ENCODE results near the gene CREBRF. TPM values are rescaled to one million over a fixed set of nuclear protein-coding genes. Genes with fewer than 3 reads are reported as not detected.
"Not testable (repeated sequence)": the region's sequence is repeated elsewhere in the genome, so short reads cannot be mapped to it uniquely, and the experiment has no call there.

CREBRF gene
- total and polyA plus RNA-seq, 5 donors = 6.9 to 29.7 (median 24.8) TPM

- ATAC-seq; H3K27me3 ChIP-seq (ENCODE audit: control insufficient read depth, insufficient read depth); DNase-seq; H3K9me3 ChIP-seq (ENCODE audit: control insufficient read depth, low read length); intact Hi-C loops (cut with DNase I); H3K4me3 ChIP-seq (ENCODE audit: low read length): not testable (repeated sequence)
- peaks cover 12% of the 10 kb centered on the region for H3K4me1 ChIP-seq (ENCODE audit: control insufficient read depth, insufficient read depth, low read length)
- 97% methylated on average over 15 of the region's 15 CpGs for WGBS
- H3K27ac ChIP-seq (ENCODE audit: low read length) = peak overlapping the region; percentile 60
Measured at GRCh38 chr5:173017087-173017486, 39.1 kb upstream of the CREBRF start.

GRCh38 chr5:173018358-173018757 lies 37.8 kb upstream of the CREBRF start:
- intact Hi-C loops (cut with DNase I) = no loop called here
- Histone ChIP-seq H3K4me3 (ENCODE audit: low read length) (no peak overlapping the region), H3K27me3 (ENCODE audit: control insufficient read depth, insufficient read depth) (no peaks in the 10 kb centered on the region), H3K27ac (ENCODE audit: low read length) (no peak overlapping the region), H3K4me1 (ENCODE audit: control insufficient read depth, insufficient read depth, low read length) (peaks cover 12% of the 10 kb centered on the region), H3K9me3 (ENCODE audit: control insufficient read depth, low read length) (no peaks in the 10 kb centered on the region)
- WGBS = 84% methylated on average over 4 of the region's 4 CpGs
- DNase-seq (no peak), ATAC-seq (no peak)

GRCh38 chr5:173020154-173020581 lies 36.0 kb upstream of the CREBRF start:
- WGBS = 54% methylated on average over 5 of the region's 5 CpGs
- Histone ChIP-seq H3K9me3 (ENCODE audit: control insufficient read depth, low read length) (no peaks in the 10 kb centered on the region), H3K27me3 (ENCODE audit: control insufficient read depth, insufficient read depth) (no peaks in the 10 kb centered on the region), H3K4me1 (ENCODE audit: control insufficient read depth, insufficient read depth, low read length) (peaks cover 12% of the 10 kb centered on the region), H3K27ac (ENCODE audit: low read length) (peak overlapping the region; percentile 27), H3K4me3 (ENCODE audit: low read length) (no peak overlapping the region)
- DNase-seq (no peak), ATAC-seq (peak in 1 of 2 donors; percentile 47)
- intact Hi-C loops (cut with DNase I) = no loop called here

- Histone ChIP-seq H3K27me3 (ENCODE audit: control insufficient read depth, insufficient read depth) (no peaks in the 10 kb centered on the region), H3K4me1 (ENCODE audit: control insufficient read depth, insufficient read depth, low read length) (peaks cover 9% of the 10 kb centered on the region), H3K4me3 (ENCODE audit: low read length) (no peak overlapping the region), H3K27ac (ENCODE audit: low read length) (peak overlapping the region; percentile 45), H3K9me3 (ENCODE audit: control insufficient read depth, low read length) (no peaks in the 10 kb centered on the region)
- ATAC-seq (peak; percentile 71 to 75), DNase-seq (peak; percentile 52 to 82 (median 72))
- 62% methylated on average over 9 of the region's 9 CpGs for WGBS
- intact Hi-C loops (cut with DNase I) = no loop called here
Measured at GRCh38 chr5:173020643-173021042, 35.5 kb upstream of the CREBRF start.

GRCh38 chr5:173025651-173026050 lies 30.5 kb upstream of the CREBRF start:
- Histone ChIP-seq H3K9me3 (ENCODE audit: control insufficient read depth, low read length) (no peaks in the 10 kb centered on the region), H3K4me3 (ENCODE audit: low read length) (no peak overlapping the region), H3K4me1 (ENCODE audit: control insufficient read depth, insufficient read depth, low read length) (peaks cover 12% of the 10 kb centered on the region), H3K27me3 (ENCODE audit: control insufficient read depth, insufficient read depth) (no peaks in the 10 kb centered on the region), H3K27ac (ENCODE audit: low read length) (no peak overlapping the region)
- no peak for ATAC-seq
- intact Hi-C loops (cut with DNase I) = no loop called here
- 79% methylated on average over 6 of the region's 6 CpGs for WGBS
- DNase-seq = no peak

GRCh38 chr5:173027905-173028304 lies 28.2 kb upstream of the CREBRF start:
- H3K4me1 ChIP-seq (ENCODE audit: control insufficient read depth, insufficient read depth, low read length) = peaks cover 12% of the 10 kb centered on the region
- no peaks in the 10 kb centered on the region for H3K27me3 ChIP-seq (ENCODE audit: control insufficient read depth, insufficient read depth)
- no peaks in the 10 kb centered on the region for H3K9me3 ChIP-seq (ENCODE audit: control insufficient read depth, low read length)
- no peak overlapping the region for H3K27ac ChIP-seq (ENCODE audit: low read length)
- intact Hi-C loops (cut with DNase I) = no loop called here
- H3K4me3 ChIP-seq (ENCODE audit: low read length) = no peak overlapping the region
- DNase-seq = no peak
- 79% methylated on average over 7 of the region's 7 CpGs for WGBS
- no peak for ATAC-seq

- H3K27me3 ChIP-seq (ENCODE audit: control insufficient read depth, insufficient read depth) = no peaks in the 10 kb centered on the region
- H3K9me3 ChIP-seq (ENCODE audit: control insufficient read depth, low read length) = no peaks in the 10 kb centered on the region
- peak overlapping the region; percentile 65 for H3K27ac ChIP-seq (ENCODE audit: low read length)
- intact Hi-C loops (cut with DNase I) = no loop called here
- 72% methylated on average over 4 of the region's 4 CpGs for WGBS
- ATAC-seq (peak; percentile 11 to 39), DNase-seq (no peak)
- H3K4me1 ChIP-seq (ENCODE audit: control insufficient read depth, insufficient read depth, low read length) = peaks cover 12% of the 10 kb centered on the region
- H3K4me3 ChIP-seq (ENCODE audit: low read length) = no peak overlapping the region
Measured at GRCh38 chr5:173028811-173029327, 27.3 kb upstream of the CREBRF start.

GRCh38 chr5:173029499-173029921 lies 26.6 kb upstream of the CREBRF start:
- no peak overlapping the region for H3K4me3 ChIP-seq (ENCODE audit: low read length)
- intact Hi-C loops (cut with DNase I) = no loop called here
- peaks cover 12% of the 10 kb centered on the region for H3K4me1 ChIP-seq (ENCODE audit: control insufficient read depth, insufficient read depth, low read length)
- no peaks in the 10 kb centered on the region for H3K9me3 ChIP-seq (ENCODE audit: control insufficient read depth, low read length)
- H3K27me3 ChIP-seq (ENCODE audit: control insufficient read depth, insufficient read depth) = no peaks in the 10 kb centered on the region
- 9% methylated on average over 5 of the region's 5 CpGs for WGBS
- H3K27ac ChIP-seq (ENCODE audit: low read length) = peak overlapping the region; percentile 65
- DNase-seq = no peak
- ATAC-seq = peak; percentile 72 to 77

GRCh38 chr5:173032096-173032495 lies 24.1 kb upstream of the CREBRF start:
- DNase-seq; ATAC-seq; H3K4me3 ChIP-seq (ENCODE audit: low read length); intact Hi-C loops (cut with DNase I); H3K27ac ChIP-seq (ENCODE audit: low read length); H3K27me3 ChIP-seq (ENCODE audit: control insufficient read depth, insufficient read depth); H3K9me3 ChIP-seq (ENCODE audit: control insufficient read depth, low read length): not testable (repeated sequence)
- over 99% methylated on average over 3 of the region's 3 CpGs for WGBS
- H3K4me1 ChIP-seq (ENCODE audit: control insufficient read depth, insufficient read depth, low read length) = peaks cover 12% of the 10 kb centered on the region

GRCh38 chr5:173032730-173033129 lies 23.4 kb upstream of the CREBRF start:
- H3K9me3 ChIP-seq (ENCODE audit: control insufficient read depth, low read length) = no peaks in the 10 kb centered on the region
- ATAC-seq (no peak), DNase-seq (no peak)
- H3K4me1 ChIP-seq (ENCODE audit: control insufficient read depth, insufficient read depth, low read length) = peaks cover 12% of the 10 kb centered on the region
- intact Hi-C loops (cut with DNase I) = no loop called here
- H3K27me3 ChIP-seq (ENCODE audit: control insufficient read depth, insufficient read depth) = no peaks in the 10 kb centered on the region
- WGBS = 97% methylated on average over 3 of the region's 3 CpGs
- H3K4me3 ChIP-seq (ENCODE audit: low read length) = no peak overlapping the region
- H3K27ac ChIP-seq (ENCODE audit: low read length) = no peak overlapping the region

GRCh38 chr5:173033923-173034322 lies 22.2 kb upstream of the CREBRF start:
- ATAC-seq = no peak
- intact Hi-C loops (cut with DNase I) = no loop called here
- H3K27me3 ChIP-seq (ENCODE audit: control insufficient read depth, insufficient read depth) = no peaks in the 10 kb centered on the region
- 73% methylated on average over 6 of the region's 6 CpGs for WGBS
- H3K9me3 ChIP-seq (ENCODE audit: control insufficient read depth, low read length) = no peaks in the 10 kb centered on the region
- no peak overlapping the region for H3K27ac ChIP-seq (ENCODE audit: low read length)
- H3K4me3 ChIP-seq (ENCODE audit: low read length) = no peak overlapping the region
- H3K4me1 ChIP-seq (ENCODE audit: control insufficient read depth, insufficient read depth, low read length) = peaks cover 8% of the 10 kb centered on the region
- no peak for DNase-seq
